ENCODE data around the gene GPX3. TPM values are rescaled to one million over a fixed set of nuclear protein-coding genes. Genes with fewer than 3 reads are reported as not detected.

The GPX3 gene
- total RNA-seq, 2 experiments from 2014 or later = not detected

GRCh38 chr5:151004499-151004898 lies 15.9 kb upstream of the GPX3 start:
- no peak overlapping the region for H3K4me3 Mint-ChIP-seq
- no peaks in the 10 kb centered on the region for H3K36me3 Mint-ChIP-seq (ENCODE audit: low read depth)
- no peaks in the 10 kb centered on the region for H3K27me3 Mint-ChIP-seq
- no peak overlapping the region for H3K27ac Mint-ChIP-seq
- no peak for DNase-seq
- ChIA-PET POLR2A (no interaction called here), CTCF (interaction anchor here (1.5 kb wide), 1 partner anchor 12 kb away, joined by 3 read pairs; no protein-coding TSS in a partner anchor)
- H3K4me1 Mint-ChIP-seq = no peaks in the 10 kb centered on the region
- no peaks in the 10 kb centered on the region for H3K9me3 Mint-ChIP-seq

GRCh38 chr5:151005187-151005949 lies 15.0 kb upstream of the GPX3 start:
- no peaks in the 10 kb centered on the region for H3K9me3 Mint-ChIP-seq
- H3K27ac Mint-ChIP-seq = no peak overlapping the region
- no peaks in the 10 kb centered on the region for H3K27me3 Mint-ChIP-seq
- H3K4me1 Mint-ChIP-seq = no peaks in the 10 kb centered on the region
- ChIA-PET CTCF (interaction anchor here (1.5 kb wide), 1 partner anchor 12 kb away, joined by 3 read pairs; no protein-coding TSS in a partner anchor), POLR2A (no interaction called here)
- no peaks in the 10 kb centered on the region for H3K36me3 Mint-ChIP-seq (ENCODE audit: low read depth)
- no peak overlapping the region for H3K4me3 Mint-ChIP-seq
- DNase-seq = no peak

- no peak overlapping the region for H3K4me3 Mint-ChIP-seq
- H3K27me3 Mint-ChIP-seq = no peaks in the 10 kb centered on the region
- no peak overlapping the region for H3K27ac Mint-ChIP-seq
- POLR2A ChIA-PET = no interaction called here
- H3K9me3 Mint-ChIP-seq = no peaks in the 10 kb centered on the region
- no peak for DNase-seq
- no peaks in the 10 kb centered on the region for H3K36me3 Mint-ChIP-seq (ENCODE audit: low read depth)
- CTCF ChIA-PET = interaction anchor here (1.5 kb wide), 1 partner anchor 11 kb away, joined by 3 read pairs; no protein-coding TSS in a partner anchor
- H3K4me1 Mint-ChIP-seq = no peaks in the 10 kb centered on the region
Observed at GRCh38 chr5:151005950-151006576, 14.3 kb upstream of the GPX3 start.

GRCh38 chr5:151006704-151007334 lies 13.6 kb upstream of the GPX3 start:
- Mint-ChIP-seq H3K4me3 (no peak overlapping the region), H3K4me1 (no peaks in the 10 kb centered on the region), H3K27ac (no peak overlapping the region), H3K9me3 (no peaks in the 10 kb centered on the region), H3K36me3 (ENCODE audit: low read depth) (no peaks in the 10 kb centered on the region), H3K27me3 (no peaks in the 10 kb centered on the region)
- ChIA-PET POLR2A (no interaction called here), CTCF (no interaction called here)
- DNase-seq = no peak

GRCh38 chr5:151007430-151008209 lies 12.8 kb upstream of the GPX3 start:
- no peak for DNase-seq
- H3K4me1 Mint-ChIP-seq = no peaks in the 10 kb centered on the region
- H3K27me3 Mint-ChIP-seq = no peaks in the 10 kb centered on the region
- POLR2A ChIA-PET = no interaction called here
- CTCF ChIA-PET = no interaction called here
- H3K4me3 Mint-ChIP-seq = no peak overlapping the region
- H3K9me3 Mint-ChIP-seq = no peaks in the 10 kb centered on the region
- no peaks in the 10 kb centered on the region for H3K36me3 Mint-ChIP-seq (ENCODE audit: low read depth)
- H3K27ac Mint-ChIP-seq = no peak overlapping the region

GRCh38 chr5:151008210-151008491 lies 12.2 kb upstream of the GPX3 start:
- Mint-ChIP-seq H3K9me3 (no peaks in the 10 kb centered on the region), H3K27me3 (no peaks in the 10 kb centered on the region), H3K27ac (no peak overlapping the region), H3K4me1 (no peaks in the 10 kb centered on the region), H3K36me3 (ENCODE audit: low read depth) (no peaks in the 10 kb centered on the region), H3K4me3 (no peak overlapping the region)
- DNase-seq = no peak
- CTCF ChIA-PET = no interaction called here
- POLR2A ChIA-PET = no interaction called here

- Mint-ChIP-seq H3K36me3 (ENCODE audit: low read depth) (no peaks in the 10 kb centered on the region), H3K4me1 (no peaks in the 10 kb centered on the region), H3K27me3 (no peaks in the 10 kb centered on the region), H3K9me3 (no peaks in the 10 kb centered on the region), H3K27ac (no peak overlapping the region), H3K4me3 (no peak overlapping the region)
- ChIA-PET POLR2A (no interaction called here), CTCF (interaction anchor here (0.6 kb wide), 1 partner anchor 60 kb away, joined by 3 read pairs; no protein-coding TSS in a partner anchor)
- no peak for DNase-seq
Observed at GRCh38 chr5:151008906-151009305, 11.5 kb upstream of the GPX3 start.

GRCh38 chr5:151012862-151013261 lies 7.5 kb upstream of the GPX3 start:
- no peak for DNase-seq
- Mint-ChIP-seq H3K27me3 (no peaks in the 10 kb centered on the region), H3K4me1 (peaks cover 3% of the 10 kb centered on the region), H3K9me3 (no peaks in the 10 kb centered on the region), H3K27ac (no peak overlapping the region), H3K4me3 (no peak overlapping the region), H3K36me3 (ENCODE audit: low read depth) (peaks cover 5% of the 10 kb centered on the region)
- CTCF ChIA-PET = no interaction called here
- POLR2A ChIA-PET = no interaction called here

GRCh38 chr5:151014680-151015343 lies 5.6 kb upstream of the GPX3 start:
- POLR2A ChIA-PET = no interaction called here
- Mint-ChIP-seq H3K4me1 (peaks cover 17% of the 10 kb centered on the region), H3K36me3 (ENCODE audit: low read depth) (peaks cover 5% of the 10 kb centered on the region), H3K27me3 (peaks cover 5% of the 10 kb centered on the region), H3K27ac (no peak overlapping the region), H3K4me3 (no peak overlapping the region), H3K9me3 (no peaks in the 10 kb centered on the region)
- DNase-seq = no peak
- CTCF ChIA-PET = no interaction called here

GRCh38 chr5:151015974-151016587 lies 4.3 kb upstream of the GPX3 start:
- no peak for DNase-seq
- H3K9me3 Mint-ChIP-seq = no peaks in the 10 kb centered on the region
- no peak overlapping the region for H3K4me3 Mint-ChIP-seq
- H3K36me3 Mint-ChIP-seq (ENCODE audit: low read depth) = peaks cover 5% of the 10 kb centered on the region
- H3K27me3 Mint-ChIP-seq = peaks cover 14% of the 10 kb centered on the region
- POLR2A ChIA-PET = no interaction called here
- CTCF ChIA-PET = interaction anchor here (0.5 to 1.1 kb wide), 2 partner anchors 147 to 149 kb away, joined by 3 to 5 read pairs; no protein-coding TSS in a partner anchor
- H3K27ac Mint-ChIP-seq = no peak overlapping the region
- H3K4me1 Mint-ChIP-seq = peaks cover 21% of the 10 kb centered on the region

GRCh38 chr5:151016700-151017099 lies 3.7 kb upstream of the GPX3 start:
- Mint-ChIP-seq H3K9me3 (no peaks in the 10 kb centered on the region), H3K4me3 (no peak overlapping the region), H3K27me3 (peaks cover 17% of the 10 kb centered on the region), H3K27ac (no peak overlapping the region), H3K36me3 (ENCODE audit: low read depth) (peaks cover 6% of the 10 kb centered on the region), H3K4me1 (peaks cover 21% of the 10 kb centered on the region)
- CTCF ChIA-PET = interaction anchor here (0.5 to 1.1 kb wide), 4 partner anchors 11 to 351 kb away, joined by 3 to 5 read pairs (median 3); no protein-coding TSS in a partner anchor
- POLR2A ChIA-PET = no interaction called here
- no peak for DNase-seq

GRCh38 chr5:151017897-151018296 lies 2.5 kb upstream of the GPX3 start:
- Mint-ChIP-seq H3K9me3 (no peaks in the 10 kb centered on the region), H3K27me3 (peaks cover 20% of the 10 kb centered on the region), H3K4me3 (no peak overlapping the region), H3K4me1 (peaks cover 21% of the 10 kb centered on the region), H3K36me3 (ENCODE audit: low read depth) (peaks cover 13% of the 10 kb centered on the region), H3K27ac (no peak overlapping the region)
- ChIA-PET CTCF (no interaction called here), POLR2A (no interaction called here)
- DNase-seq = no peak
